Inflammatory macrophage treated with lipopolysaccharide for 1 hour (primary cell): ENCODE measurements around the gene HIRIP3.
"Not testable (repeated sequence)": the region's sequence is repeated elsewhere in the genome, so short reads cannot be mapped to it uniquely, and the experiment has no call there.

Experiments
- DNase-seq, 2 donors: peaks; one replicate each; pipeline ENCODE4 v3.0.0-alpha.2; 2020 to 2022

HIRIP3 gene

GRCh38 chr16:29982560-29983419, 12.6 kb downstream of the HIRIP3 start:
- DNase-seq: no peak

- no peak for DNase-seq
These were observed 16.7 kb downstream of the HIRIP3 start for GRCh38 chr16:29978564-29979270.

GRCh38 chr16:29978081-29978480, 17.3 kb downstream of the HIRIP3 start:
- DNase-seq: no peak

- DNase-seq: no peak
These were observed 18.2 kb downstream of the HIRIP3 start for GRCh38 chr16:29977063-29977825.

GRCh38 chr16:29975811-29976511, 19.5 kb downstream of the HIRIP3 start:
- no peak for DNase-seq

GRCh38 chr16:29975134-29975538, 20.3 kb downstream of the HIRIP3 start:
- no peak for DNase-seq

GRCh38 chr16:29974291-29975133, 20.9 kb downstream of the HIRIP3 start:
- DNase-seq: peak; percentile 60 to 68

GRCh38 chr16:29973384-29974246, 21.8 kb downstream of the HIRIP3 start, which contains the start of gene TAOK2:
Gene TAOK2 (plus strand): TSS chr16:29973868. CDS start chr16:29977773, 3,905 bp downstream.
- peak; percentile 99 for DNase-seq

- no peak for DNase-seq
These were observed 22.4 kb downstream of the HIRIP3 start for GRCh38 chr16:29972992-29973383.

- no peak for DNase-seq
These were observed 22.9 kb downstream of the HIRIP3 start for GRCh38 chr16:29972500-29972899.

GRCh38 chr16:29971304-29971703, 24.1 kb downstream of the HIRIP3 start:
- no peak for DNase-seq

GRCh38 chr16:29968205-29968604, 27.2 kb downstream of the HIRIP3 start:
- DNase-seq: no peak

GRCh38 chr16:29963021-29963743, 32.2 kb downstream of the HIRIP3 start:
- DNase-seq: no peak

GRCh38 chr16:29962344-29962994, 32.9 kb downstream of the HIRIP3 start:
- DNase-seq: peak; percentile 74 to 83

GRCh38 chr16:29961479-29962343, 33.7 kb downstream of the HIRIP3 start, which contains the start of gene TMEM219:
Gene TMEM219 (plus strand): TSS chr16:29962079. CDS start chr16:29963144, 1,065 bp downstream.
- peak; percentile 89 to 97 for DNase-seq

- no peak for DNase-seq
These were observed 34.3 kb downstream of the HIRIP3 start for GRCh38 chr16:29961127-29961478.

- not testable (repeated sequence) for DNase-seq
These were observed 35.6 kb downstream of the HIRIP3 start for GRCh38 chr16:29959821-29960220.

GRCh38 chr16:29959293-29959692, 36.1 kb downstream of the HIRIP3 start:
- DNase-seq: no peak
